Naive thymus-derived CD4-positive, alpha-beta T cell (primary cell): Measurements from ENCODE around the gene LY6G5B. TPM values are rescaled to one million over a fixed set of nuclear protein-coding genes. Genes with fewer than 3 reads are reported as not detected.

Experiments
- ATAC-seq: fragments of 150-1000 bp; cut with Tn5 transposase; 2 replicates; pipeline ENCODE4 v1.10.0; 2021; ENCODE audit warnings: mild to moderate bottlenecking, moderate library complexity
- CTCF ChIA-PET: fragments of 350-600 bp; sonication (Branson Sonifier 250); formaldehyde crosslinking; loops from one replicate; lab custom pipeline; 2021; ENCODE audit warnings: antibody characterized with exemption; lab: Charles Lee
- POLR2A ChIA-PET: fragments of 350-600 bp; sonication (Branson Sonifier 250); formaldehyde crosslinking; loops from one replicate; lab custom pipeline; 2021; ENCODE audit warnings: antibody characterized with exemption, inconsistent platforms; lab: Charles Lee
- DNase-seq, 9 donors: peaks; one replicate each; pipeline versions ENCODE4 v3.0.0 to v3.0.0-alpha.2; 2020 to 2022; ENCODE audit warnings: mixed read lengths in 1 of 9
- H3K27ac ChIP-seq: one replicate; pipeline ENCODE4 v1.7.0; 2013; ENCODE audit warnings: mild to moderate bottlenecking, low read depth, low read length, moderate library complexity
- H3K27me3 ChIP-seq, 2 donors: one replicate each; pipeline ENCODE4 v1.7.0; 2013; ENCODE audit warnings: low read length in 2 of 2, mild to moderate bottlenecking in 2 of 2, moderate library complexity in 2 of 2; ENCODE audit not compliant: control insufficient read depth in 2 of 2, insufficient read depth in 2 of 2
- H3K36me3 ChIP-seq, 3 experiments: 1 replicate in 2 of 3; 2 replicates in 1 of 3; pipeline ENCODE4 v1.7.0; 2013; ENCODE audit warnings: low read length in 3 of 3, mild to moderate bottlenecking in 3 of 3, moderate library complexity in 1 of 3; ENCODE audit not compliant: insufficient read depth in 3 of 3, control insufficient read depth in 2 of 3
- H3K4me1 ChIP-seq, 2 donors: one replicate each; pipeline ENCODE4 v1.7.0; 2013; ENCODE audit warnings: low read length in 2 of 2, mild to moderate bottlenecking in 2 of 2, moderate library complexity in 1 of 2; ENCODE audit not compliant: control insufficient read depth in 2 of 2, insufficient read depth in 2 of 2
- H3K4me3 ChIP-seq: 2 replicates; pipeline ENCODE4 v1.7.0; 2013; ENCODE audit warnings: mild to moderate bottlenecking, low read length
- H3K9me3 ChIP-seq, 3 experiments: 1 replicate in 2 of 3; 2 replicates in 1 of 3; pipeline ENCODE4 v1.7.0; 2013; ENCODE audit warnings: low read length in 3 of 3; ENCODE audit not compliant: control insufficient read depth in 2 of 3
- H3K27ac Mint-ChIP-seq, 9 donors: one replicate each; pipeline ENCODE4 v1.8.0; 2020 to 2022; ENCODE audit warnings: mixed read lengths in 9 of 9, mild to moderate bottlenecking in 8 of 9, moderate library complexity in 5 of 9, inconsistent platforms in 2 of 9
- H3K27me3 Mint-ChIP-seq, 5 donors: one replicate each; pipeline ENCODE4 v1.8.0; 2021 to 2022; ENCODE audit warnings: mixed read lengths in 5 of 5, mild to moderate bottlenecking in 1 of 5
- H3K36me3 Mint-ChIP-seq, 5 donors: one replicate each; pipeline ENCODE4 v1.8.0; 2020 to 2022; ENCODE audit warnings: mixed read lengths in 5 of 5, mild to moderate bottlenecking in 3 of 5, inconsistent platforms in 1 of 5
- H3K4me1 Mint-ChIP-seq, 7 donors: one replicate each; pipeline ENCODE4 v1.8.0; 2020 to 2022; ENCODE audit warnings: mixed read lengths in 7 of 7, mild to moderate bottlenecking in 3 of 7, inconsistent platforms in 1 of 7
- H3K4me3 Mint-ChIP-seq, 10 donors: one replicate each; pipeline ENCODE4 v1.8.0; 2020 to 2022; ENCODE audit warnings: mild to moderate bottlenecking in 10 of 10, mixed read lengths in 10 of 10, moderate library complexity in 6 of 10, inconsistent platforms in 2 of 10
- H3K9me3 Mint-ChIP-seq, 11 donors: one replicate each; pipeline ENCODE4 v1.8.0; 2020 to 2022; ENCODE audit warnings: mixed read lengths in 11 of 11, mild to moderate bottlenecking in 4 of 11, inconsistent platforms in 1 of 11, moderate library complexity in 1 of 11
- intact Hi-C, 2 donors: fragments of 100-400 bp; cut with micrococcal nuclease; formaldehyde crosslinking; loops; one replicate each; pipeline ENCODE4 v1.15.1; 2023
- polyA plus RNA-seq, 2 donors: library from polyadenylated mRNA; unstranded; fragments of 300-500 nt; fragmentation: Illumina TruSeq; gene quantifications; one replicate each; pipeline ENCODE4 v1.2.3, GENCODE V29; 2021
- total RNA-seq, 6 experiments: library from RNA in 5 of 6; stranded (reverse) in 5 of 6; gene quantifications; 1 replicate in 5 of 6; 2 replicates in 1 of 6; pipeline ENCODE4 v1.2.3 and lab custom pipeline; 2021 to 2026

The LY6G5B gene
- total and polyA plus RNA-seq, 7 experiments from 2014 or later: 27.7 to 51.0 (median 42.9) TPM; not detected in 2

- DNase-seq (no peak), ATAC-seq (no peak)
- Mint-ChIP-seq H3K36me3 (no peaks in the 10 kb centered on the region), H3K4me3 (no peak within 1 kb of the TSS), H3K9me3 (peaks cover 0 to 3% (median 0%) of the 10 kb centered on the region in 11 donors), H3K27me3 (peaks cover 0 to 21% (median 0%) of the 10 kb centered on the region in 5 donors), H3K4me1 (peaks cover 4 to 34% (median 21%) of the 10 kb centered on the region in 7 donors), H3K27ac (peak within 1 kb of the TSS in 6 of 9 donors; percentile 48 to 90 (median 71))
- H3K9me3 ChIP-seq: no peaks in the 10 kb centered on the region
- CTCF ChIA-PET: interaction anchor here (0.6 to 1.0 kb wide), 3 partner anchors 9 to 24 kb away, joined by 3 to 4 read pairs (median 4); partner anchors contain the start of gene LY6G6F
- intact Hi-C loops: no loop called here
- H3K27me3 ChIP-seq: no peaks in the 10 kb centered on the region
- no peak within 1 kb of the TSS for H3K4me3 ChIP-seq
- H3K27ac ChIP-seq: no peak within 1 kb of the TSS
- POLR2A ChIA-PET: interaction anchor here (0.6 to 1.8 kb wide), 7 partner anchors 8 to 558 kb away, joined by 3 to 6 read pairs (median 4); partner anchors contain the start of genes ABHD16A and MPIG6B
- no peaks in the 10 kb centered on the region for H3K36me3 ChIP-seq
- peaks cover 7% of the 10 kb centered on the region in 2 donors for H3K4me1 ChIP-seq
Observed at GRCh38 chr6:31715022-31715958, 45.5 kb downstream of the LY6G5B start, which contains the start of gene LY6G6D. Gene LY6G6D (plus strand): TSS chr6:31715348. CDS start chr6:31715356, 8 bp downstream.

DNA sequence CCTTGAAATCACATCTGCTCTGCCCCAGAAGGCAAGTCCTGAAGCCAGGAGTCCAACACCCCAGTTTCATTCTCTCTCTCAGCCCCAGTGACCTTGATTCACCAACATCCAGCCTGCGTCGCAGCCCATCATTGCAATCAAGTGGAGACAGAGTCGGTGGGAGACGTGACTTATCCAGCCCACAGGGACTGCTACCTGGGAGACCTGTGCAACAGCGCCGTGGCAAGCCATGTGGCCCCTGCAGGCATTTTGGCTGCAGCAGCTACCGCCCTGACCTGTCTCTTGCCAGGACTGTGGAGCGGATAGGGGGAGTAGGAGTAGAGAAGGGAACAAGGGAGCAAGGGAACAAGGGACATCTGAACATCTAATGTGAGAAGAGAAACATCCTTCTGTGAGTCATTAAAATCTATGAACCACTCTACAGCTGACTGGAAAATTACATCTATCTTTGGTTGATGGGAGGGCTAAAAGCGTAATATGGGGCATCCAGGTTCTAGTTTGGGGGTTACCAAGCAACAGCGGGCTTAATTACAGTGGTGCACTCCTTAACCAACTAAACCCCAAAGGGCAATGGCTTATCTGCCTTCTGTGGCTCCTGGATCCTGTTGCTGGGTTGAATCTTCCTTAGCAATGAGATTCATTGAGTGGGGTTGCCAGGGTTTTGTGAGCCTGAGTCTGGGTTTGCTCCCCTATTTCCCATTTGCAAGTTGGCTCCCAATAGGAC, 47.9 kb downstream of the LY6G5B start:
- peaks cover 0 to 15% (median 0%) of the 10 kb centered on the region in 5 donors for H3K27me3 Mint-ChIP-seq
- no peaks in the 10 kb centered on the region for H3K9me3 Mint-ChIP-seq

GRCh38 chr6:31718265-31718664, 48.5 kb downstream of the LY6G5B start:
- Mint-ChIP-seq H3K4me3 (no peak overlapping the region), H3K9me3 (no peaks in the 10 kb centered on the region), H3K27me3 (peaks cover 0 to 11% (median 0%) of the 10 kb centered on the region in 5 donors), H3K36me3 (no peaks in the 10 kb centered on the region), H3K27ac (no peak overlapping the region), H3K4me1 (peaks cover under 1 to 12% (median 2%) of the 10 kb centered on the region in 7 donors)
- H3K36me3 ChIP-seq: no peaks in the 10 kb centered on the region
- intact Hi-C loops: no loop called here
- no peak overlapping the region for H3K27ac ChIP-seq
- CTCF ChIA-PET: no interaction called here
- H3K9me3 ChIP-seq: no peaks in the 10 kb centered on the region
- POLR2A ChIA-PET: no interaction called here
- no peaks in the 10 kb centered on the region for H3K27me3 ChIP-seq
- no peak for DNase-seq
- ATAC-seq: no peak
- no peaks in the 10 kb centered on the region for H3K4me1 ChIP-seq
- no peak overlapping the region for H3K4me3 ChIP-seq

More for the DNA sequence above, 47.9 kb downstream of the LY6G5B start:
- H3K27me3 ChIP-seq: no peaks in the 10 kb centered on the region
- ChIA-PET CTCF (no interaction called here), POLR2A (no interaction called here)
- H3K4me1 ChIP-seq: no peaks in the 10 kb centered on the region
- H3K36me3 ChIP-seq: no peaks in the 10 kb centered on the region
- no peak overlapping the region for H3K4me3 ChIP-seq
- intact Hi-C loops: no loop called here
- H3K9me3 ChIP-seq: no peaks in the 10 kb centered on the region
- no peak overlapping the region for H3K4me3 Mint-ChIP-seq
- no peaks in the 10 kb centered on the region for H3K36me3 Mint-ChIP-seq
- ATAC-seq (no peak), DNase-seq (no peak)
- H3K27ac ChIP-seq: no peak overlapping the region
- peaks cover 0 to 14% (median under 1%) of the 10 kb centered on the region in 7 donors for H3K4me1 Mint-ChIP-seq
- H3K27ac Mint-ChIP-seq: peak overlapping the region in 2 of 9 donors; percentile 33 to 84

- Mint-ChIP-seq H3K4me3 (no peak overlapping the region), H3K27ac (peak overlapping the region in 1 of 9 donors; percentile 78), H3K36me3 (no peaks in the 10 kb centered on the region), H3K27me3 (peaks cover 0 to 10% (median 0%) of the 10 kb centered on the region in 5 donors), H3K9me3 (no peaks in the 10 kb centered on the region), H3K4me1 (peaks cover 4 to 14% (median 7%) of the 10 kb centered on the region in 7 donors)
- Histone ChIP-seq H3K9me3 (no peaks in the 10 kb centered on the region), H3K4me3 (no peak overlapping the region), H3K27me3 (no peaks in the 10 kb centered on the region), H3K4me1 (no peaks in the 10 kb centered on the region), H3K27ac (no peak overlapping the region), H3K36me3 (no peaks in the 10 kb centered on the region)
- ChIA-PET POLR2A (no interaction called here), CTCF (no interaction called here)
- no peak for ATAC-seq
- DNase-seq: no peak
- intact Hi-C loops: no loop called here
Observed at GRCh38 chr6:31719001-31719400, 49.2 kb downstream of the LY6G5B start.

DNA sequence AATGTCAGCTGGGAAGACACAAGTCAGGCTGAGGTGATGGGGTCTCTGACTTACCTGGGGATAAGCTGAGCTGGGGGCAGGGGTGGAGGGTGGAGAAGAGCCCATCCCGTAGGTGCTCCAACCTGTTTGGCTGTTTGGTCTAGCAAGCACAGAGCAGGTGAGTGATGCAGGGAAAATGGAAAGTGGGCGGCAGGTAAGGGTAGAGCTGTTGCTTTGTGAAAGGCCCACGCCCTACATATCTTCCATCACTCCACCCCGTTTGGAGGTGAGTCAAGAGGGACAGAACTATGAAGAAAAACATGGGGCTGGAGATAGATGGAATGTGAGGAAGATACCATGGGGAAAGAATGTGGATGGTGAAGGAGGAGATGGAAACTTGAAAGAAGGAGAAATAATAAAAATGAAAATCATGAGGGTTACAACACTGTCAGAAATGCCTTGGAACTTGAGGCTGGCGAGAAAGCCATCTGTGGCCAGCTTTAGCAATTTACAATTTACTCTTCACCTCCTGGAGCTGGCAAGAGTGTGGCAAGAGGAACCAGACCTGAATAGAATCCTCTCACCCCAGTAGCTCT, 50.5 kb downstream of the LY6G5B start:
- H3K27ac Mint-ChIP-seq: peak overlapping the region in 1 of 9 donors; percentile 10
- H3K36me3 Mint-ChIP-seq: no peaks in the 10 kb centered on the region
- Histone ChIP-seq H3K9me3 (no peaks in the 10 kb centered on the region), H3K4me3 (no peak overlapping the region), H3K36me3 (no peaks in the 10 kb centered on the region), H3K27ac (no peak overlapping the region), H3K27me3 (no peaks in the 10 kb centered on the region), H3K4me1 (no peaks in the 10 kb centered on the region)
- H3K4me1 Mint-ChIP-seq: peaks cover 4 to 14% (median 9%) of the 10 kb centered on the region in 7 donors
- CTCF ChIA-PET: no interaction called here
- ATAC-seq (no peak), DNase-seq (no peak)
- H3K4me3 Mint-ChIP-seq: no peak overlapping the region
- POLR2A ChIA-PET: no interaction called here
- H3K27me3 Mint-ChIP-seq: peaks cover 0 to 6% (median 0%) of the 10 kb centered on the region in 5 donors
- no peaks in the 10 kb centered on the region for H3K9me3 Mint-ChIP-seq
- intact Hi-C loops: no loop called here

DNA sequence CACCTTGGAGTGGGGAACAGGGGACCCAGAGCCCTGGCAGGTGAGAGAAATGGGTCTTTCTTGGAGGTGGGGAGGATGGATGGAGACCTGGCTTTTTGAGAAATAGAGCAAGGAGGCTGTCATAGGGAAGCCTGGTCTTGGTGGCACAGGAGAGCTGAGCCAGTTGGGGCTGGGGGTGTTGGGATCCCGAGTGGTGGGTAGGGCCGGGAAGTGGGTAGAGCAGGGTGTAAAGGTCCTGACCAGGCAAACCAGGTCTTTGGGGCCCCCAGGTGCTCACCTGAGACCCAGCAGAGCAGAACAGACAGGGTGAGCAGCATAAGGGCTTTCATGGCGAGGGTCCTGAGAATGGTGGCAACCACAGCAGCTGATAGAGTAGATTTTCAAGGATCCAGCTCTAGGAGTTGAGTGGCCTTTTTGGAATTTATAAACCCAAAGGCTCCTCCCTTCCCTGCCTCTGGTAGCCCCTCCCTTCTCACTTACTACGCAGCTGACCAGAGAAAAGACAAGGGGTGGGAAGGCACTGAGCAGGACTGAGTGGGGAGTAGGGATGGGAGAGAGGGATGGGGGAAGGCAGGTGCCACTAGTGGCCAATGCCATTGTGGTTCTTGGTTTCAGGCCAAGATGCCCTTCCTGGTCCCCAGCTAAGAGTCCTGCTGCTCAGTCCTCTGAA, 51.7 kb downstream of the LY6G5B start, which contains the start of gene LY6G6C:
Gene LY6G6C (minus strand): TSS at position 396 of the 670 bp plus-strand sequence. CDS start 67 bp downstream, at position 329.
- POLR2A ChIA-PET: no interaction called here
- no peak for DNase-seq

More for the DNA sequence above, 51.7 kb downstream of the LY6G5B start, which contains the start of gene LY6G6C:
- peaks cover 0 to 5% (median 0%) of the 10 kb centered on the region in 5 donors for H3K36me3 Mint-ChIP-seq
- H3K27ac Mint-ChIP-seq: peak within 1 kb of the TSS in 1 of 9 donors; percentile 9
- peaks cover 0 to 6% (median 0%) of the 10 kb centered on the region in 5 donors for H3K27me3 Mint-ChIP-seq
- no peaks in the 10 kb centered on the region for H3K9me3 Mint-ChIP-seq
- Histone ChIP-seq H3K27me3 (no peaks in the 10 kb centered on the region), H3K9me3 (no peaks in the 10 kb centered on the region), H3K4me1 (no peaks in the 10 kb centered on the region), H3K36me3 (no peaks in the 10 kb centered on the region), H3K27ac (no peak within 1 kb of the TSS), H3K4me3 (no peak within 1 kb of the TSS)
- peak within 1 kb of the TSS in 2 of 10 donors; percentile 1 to 2 for H3K4me3 Mint-ChIP-seq
- H3K4me1 Mint-ChIP-seq: peaks cover 14 to 24% (median 20%) of the 10 kb centered on the region in 7 donors
- CTCF ChIA-PET: no interaction called here
- intact Hi-C loops: no loop called here
- no peak for ATAC-seq
